ENCODE measurements around the gene OGT. TPM values are rescaled to one million over a fixed set of nuclear protein-coding genes. Genes with fewer than 3 reads are reported as not detected.
"Not testable (repeated sequence)": the region's sequence is repeated elsewhere in the genome, so short reads cannot be mapped to it uniquely, and the experiment has no call there.

The OGT gene
- total and polyA plus RNA-seq, 2 donors = 95.0 to 168 TPM

GRCh38 chrX:71611736-71612135, 78.8 kb downstream of the OGT start:
- peaks cover 39 to 40% of the 10 kb centered on the region in 2 donors for H3K36me3 ChIP-seq (ENCODE audit: control insufficient read depth in 2 of 2, insufficient read depth in 2 of 2, low read length in 1 of 2)
- WGBS = 98% methylated on average over 9 of the region's 9 CpGs
- H3K27me3 ChIP-seq (ENCODE audit: control insufficient read depth in 2 of 2, insufficient read depth in 1 of 2, low read length in 1 of 2); H3K4me1 ChIP-seq (ENCODE audit: control insufficient read depth in 2 of 2, insufficient read depth in 2 of 2, low read length in 2 of 2); DNase-seq (ENCODE audit: low read depth in 6 of 9, low spot score in 9 of 9); H3K9me3 ChIP-seq (ENCODE audit: control insufficient read depth in 2 of 2, insufficient read depth in 1 of 2, low read length in 1 of 2); H3K4me3 ChIP-seq (ENCODE audit: low read length in 2 of 2); H3K27ac ChIP-seq (ENCODE audit: low read depth in 1 of 2, low read length in 1 of 2): not testable (repeated sequence)

GRCh38 chrX:71612256-71612655, 79.4 kb downstream of the OGT start:
- H3K4me3 ChIP-seq (ENCODE audit: low read length in 2 of 2) = no peak overlapping the region
- H3K9me3 ChIP-seq (ENCODE audit: control insufficient read depth in 2 of 2, insufficient read depth in 1 of 2, low read length in 1 of 2) = no peaks in the 10 kb centered on the region
- peaks cover 0 to 8% of the 10 kb centered on the region in 2 donors for H3K4me1 ChIP-seq (ENCODE audit: control insufficient read depth in 2 of 2, insufficient read depth in 2 of 2, low read length in 2 of 2)
- no peak overlapping the region for H3K27ac ChIP-seq (ENCODE audit: low read depth in 1 of 2, low read length in 1 of 2)
- DNase-seq (ENCODE audit: low read depth in 6 of 9, low spot score in 9 of 9) = no peak
- peaks cover 39 to 40% of the 10 kb centered on the region in 2 donors for H3K36me3 ChIP-seq (ENCODE audit: control insufficient read depth in 2 of 2, insufficient read depth in 2 of 2, low read length in 1 of 2)
- no peaks in the 10 kb centered on the region for H3K27me3 ChIP-seq (ENCODE audit: control insufficient read depth in 2 of 2, insufficient read depth in 1 of 2, low read length in 1 of 2)
- WGBS = over 99% methylated on average over 8 of the region's 8 CpGs

GRCh38 chrX:71615056-71615455, 82.2 kb downstream of the OGT start:
- Histone ChIP-seq H3K4me3 (ENCODE audit: low read length in 2 of 2) (no peak overlapping the region), H3K27me3 (ENCODE audit: control insufficient read depth in 2 of 2, insufficient read depth in 1 of 2, low read length in 1 of 2) (no peaks in the 10 kb centered on the region), H3K4me1 (ENCODE audit: control insufficient read depth in 2 of 2, insufficient read depth in 2 of 2, low read length in 2 of 2) (peaks cover 3 to 31% of the 10 kb centered on the region in 2 donors), H3K36me3 (ENCODE audit: control insufficient read depth in 2 of 2, insufficient read depth in 2 of 2, low read length in 1 of 2) (peaks cover 20 to 28% of the 10 kb centered on the region in 2 donors), H3K27ac (ENCODE audit: low read depth in 1 of 2, low read length in 1 of 2) (no peak overlapping the region), H3K9me3 (ENCODE audit: control insufficient read depth in 2 of 2, insufficient read depth in 1 of 2, low read length in 1 of 2) (no peaks in the 10 kb centered on the region)
- no peak for DNase-seq (ENCODE audit: low read depth in 6 of 9, low spot score in 9 of 9)
- 96% methylated on average over 4 of the region's 4 CpGs for WGBS

GRCh38 chrX:71615954-71616353, 83.0 kb downstream of the OGT start:
- Histone ChIP-seq H3K27me3 (ENCODE audit: control insufficient read depth in 2 of 2, insufficient read depth in 1 of 2, low read length in 1 of 2) (no peaks in the 10 kb centered on the region), H3K27ac (ENCODE audit: low read depth in 1 of 2, low read length in 1 of 2) (no peak overlapping the region), H3K36me3 (ENCODE audit: control insufficient read depth in 2 of 2, insufficient read depth in 2 of 2, low read length in 1 of 2) (peaks cover 14 to 19% of the 10 kb centered on the region in 2 donors), H3K4me3 (ENCODE audit: low read length in 2 of 2) (no peak overlapping the region), H3K9me3 (ENCODE audit: control insufficient read depth in 2 of 2, insufficient read depth in 1 of 2, low read length in 1 of 2) (no peaks in the 10 kb centered on the region), H3K4me1 (ENCODE audit: control insufficient read depth in 2 of 2, insufficient read depth in 2 of 2, low read length in 2 of 2) (peaks cover 3 to 31% of the 10 kb centered on the region in 2 donors)
- 90% methylated on average over 10 of the region's 10 CpGs for WGBS
- no peak for DNase-seq (ENCODE audit: low read depth in 6 of 9, low spot score in 9 of 9)

GRCh38 chrX:71616672-71617529, 84.0 kb downstream of the OGT start:
- Histone ChIP-seq H3K36me3 (ENCODE audit: control insufficient read depth in 2 of 2, insufficient read depth in 2 of 2, low read length in 1 of 2) (peaks cover 6 to 15% of the 10 kb centered on the region in 2 donors), H3K4me1 (ENCODE audit: control insufficient read depth in 2 of 2, insufficient read depth in 2 of 2, low read length in 2 of 2) (peaks cover 3 to 31% of the 10 kb centered on the region in 2 donors), H3K27ac (ENCODE audit: low read depth in 1 of 2, low read length in 1 of 2) (no peak overlapping the region), H3K4me3 (ENCODE audit: low read length in 2 of 2) (no peak overlapping the region), H3K9me3 (ENCODE audit: control insufficient read depth in 2 of 2, insufficient read depth in 1 of 2, low read length in 1 of 2) (no peaks in the 10 kb centered on the region), H3K27me3 (ENCODE audit: control insufficient read depth in 2 of 2, insufficient read depth in 1 of 2, low read length in 1 of 2) (no peaks in the 10 kb centered on the region)
- DNase-seq (ENCODE audit: low read depth in 6 of 9, low spot score in 9 of 9) = no peak
- 76% methylated on average over 43 of the region's 43 CpGs for WGBS

- WGBS = 73% methylated on average over 8 of the region's 8 CpGs
- DNase-seq (ENCODE audit: low read depth in 6 of 9, low spot score in 9 of 9) = no peak
These were observed 84.8 kb downstream of the OGT start for GRCh38 chrX:71617742-71618141.

GRCh38 chrX:71618303-71618721, 85.4 kb downstream of the OGT start, which contains the start of gene CXCR3:
Gene CXCR3 (minus strand): TSS chrX:71618511. CDS start chrX:71618449, 62 bp downstream.
- Histone ChIP-seq H3K9me3 (ENCODE audit: control insufficient read depth in 2 of 2, insufficient read depth in 1 of 2, low read length in 1 of 2) (no peaks in the 10 kb centered on the region), H3K4me3 (ENCODE audit: low read length in 2 of 2) (no peak within 1 kb of the TSS), H3K27ac (ENCODE audit: low read depth in 1 of 2, low read length in 1 of 2) (no peak within 1 kb of the TSS), H3K4me1 (ENCODE audit: control insufficient read depth in 2 of 2, insufficient read depth in 2 of 2, low read length in 2 of 2) (peaks cover 10 to 44% of the 10 kb centered on the region in 2 donors), H3K27me3 (ENCODE audit: control insufficient read depth in 2 of 2, insufficient read depth in 1 of 2, low read length in 1 of 2) (no peaks in the 10 kb centered on the region), H3K36me3 (ENCODE audit: control insufficient read depth in 2 of 2, insufficient read depth in 2 of 2, low read length in 1 of 2) (peaks cover 3 to 7% of the 10 kb centered on the region in 2 donors)
- 7% methylated on average over 4 of the region's 4 CpGs for WGBS
- DNase-seq (ENCODE audit: low read depth in 6 of 9, low spot score in 9 of 9) = peak in 2 of 9 donors; percentile 45 to 63

More at GRCh38 chrX:71617742-71618141, 84.8 kb downstream of the OGT start:
- H3K4me3 ChIP-seq (ENCODE audit: low read length in 2 of 2) = no peak overlapping the region
- H3K27me3 ChIP-seq (ENCODE audit: control insufficient read depth in 2 of 2, insufficient read depth in 1 of 2, low read length in 1 of 2) = no peaks in the 10 kb centered on the region
- H3K4me1 ChIP-seq (ENCODE audit: control insufficient read depth in 2 of 2, insufficient read depth in 2 of 2, low read length in 2 of 2) = peaks cover 6 to 38% of the 10 kb centered on the region in 2 donors
- H3K9me3 ChIP-seq (ENCODE audit: control insufficient read depth in 2 of 2, insufficient read depth in 1 of 2, low read length in 1 of 2) = no peaks in the 10 kb centered on the region
- H3K36me3 ChIP-seq (ENCODE audit: control insufficient read depth in 2 of 2, insufficient read depth in 2 of 2, low read length in 1 of 2) = peaks cover 4 to 8% of the 10 kb centered on the region in 2 donors
- no peak overlapping the region for H3K27ac ChIP-seq (ENCODE audit: low read depth in 1 of 2, low read length in 1 of 2)

- H3K4me1 ChIP-seq (ENCODE audit: control insufficient read depth in 2 of 2, insufficient read depth in 2 of 2, low read length in 2 of 2) = peaks cover 10 to 49% of the 10 kb centered on the region in 2 donors
- DNase-seq (ENCODE audit: low read depth in 6 of 9, low spot score in 9 of 9) = no peak
- no peaks in the 10 kb centered on the region for H3K9me3 ChIP-seq (ENCODE audit: control insufficient read depth in 2 of 2, insufficient read depth in 1 of 2, low read length in 1 of 2)
- peaks cover 3 to 7% of the 10 kb centered on the region in 2 donors for H3K36me3 ChIP-seq (ENCODE audit: control insufficient read depth in 2 of 2, insufficient read depth in 2 of 2, low read length in 1 of 2)
- WGBS = 82% methylated on average over 3 of the region's 3 CpGs
- H3K27me3 ChIP-seq (ENCODE audit: control insufficient read depth in 2 of 2, insufficient read depth in 1 of 2, low read length in 1 of 2) = no peaks in the 10 kb centered on the region
- H3K4me3 ChIP-seq (ENCODE audit: low read length in 2 of 2) = no peak overlapping the region
- no peak overlapping the region for H3K27ac ChIP-seq (ENCODE audit: low read depth in 1 of 2, low read length in 1 of 2)
These were observed 85.9 kb downstream of the OGT start for GRCh38 chrX:71618787-71619186.

GRCh38 chrX:71619193-71619592, 86.3 kb downstream of the OGT start:
- Histone ChIP-seq H3K4me1 (ENCODE audit: control insufficient read depth in 2 of 2, insufficient read depth in 2 of 2, low read length in 2 of 2) (peaks cover 10 to 50% of the 10 kb centered on the region in 2 donors), H3K27ac (ENCODE audit: low read depth in 1 of 2, low read length in 1 of 2) (no peak overlapping the region), H3K27me3 (ENCODE audit: control insufficient read depth in 2 of 2, insufficient read depth in 1 of 2, low read length in 1 of 2) (no peaks in the 10 kb centered on the region), H3K9me3 (ENCODE audit: control insufficient read depth in 2 of 2, insufficient read depth in 1 of 2, low read length in 1 of 2) (no peaks in the 10 kb centered on the region), H3K4me3 (ENCODE audit: low read length in 2 of 2) (no peak overlapping the region), H3K36me3 (ENCODE audit: control insufficient read depth in 2 of 2, insufficient read depth in 2 of 2, low read length in 1 of 2) (peaks cover 3 to 7% of the 10 kb centered on the region in 2 donors)
- DNase-seq (ENCODE audit: low read depth in 6 of 9, low spot score in 9 of 9) = no peak
- 87% methylated on average over 8 of the region's 8 CpGs for WGBS

Measured in thymus (tissue), 11 donors.